IMR-90 (cell line): Measurements from ENCODE around the gene ALG11. TPM values are rescaled to one million over a fixed set of nuclear protein-coding genes. Genes with fewer than 3 reads are reported as not detected.
A peak's percentile ranks its signal among the peaks of the same experiment; 100 is the strongest.

ENCODE experiments used
- ATAC-seq: fragments of 200-7000 bp; cut with Tn5 transposase; 2 replicates; pipeline ENCODE4 v1.9.1; 2020; ENCODE audit warnings: low read depth, mild to moderate bottlenecking, moderate library complexity
- BruUV-seq: library from RNA; stranded (reverse); fragments of 400-500 nt; replicated peaks from 2 replicates; lab custom pipeline; 2021; lab: Mats Ljungman, UMichigan
- CTCF ChIA-PET: fragments of 300-600 bp; formaldehyde crosslinking; extraction: SDS; loops from one replicate; lab custom pipeline; 2021; ENCODE audit warnings: antibody characterized with exemption; lab: Yijun Ruan, JAX
- POLR2A ChIA-PET: fragments of 300-600 bp; sonication (Branson Sonifier 250); formaldehyde crosslinking; loops from one replicate; lab custom pipeline; 2022; ENCODE audit warnings: antibody characterized with exemption; ENCODE audit not compliant: unreplicated experiment; lab: Charles Lee
- DNase-seq: peaks from one replicate; pipeline ENCODE4 v3.0.0; 2013
- H2AFZ ChIP-seq: replicated peaks from 2 replicates; pipeline ENCODE3; 2013; ENCODE audit warnings: low read length, mild to moderate bottlenecking; ENCODE audit not compliant: poor library complexity
- H2AK5ac ChIP-seq: 2 replicates; pipeline ENCODE4 v1.6.1; 2013; ENCODE audit warnings: low read depth, low read length, inconsistent platforms
- H2AK9ac ChIP-seq: replicated peaks from 2 replicates; pipeline ENCODE3; 2013; ENCODE audit warnings: mild to moderate bottlenecking, low read depth, low read length, moderate library complexity; ENCODE audit not compliant: poor library complexity
- H2BK120ac ChIP-seq: 2 replicates; pipeline ENCODE4 v1.6.1; 2013; ENCODE audit warnings: low read depth, low read length, inconsistent platforms
- H2BK15ac ChIP-seq: 3 replicates; pipeline ENCODE4 v1.6.1; 2013; ENCODE audit warnings: low read depth, low read length, inconsistent platforms
- H2BK20ac ChIP-seq: 2 replicates; pipeline ENCODE4 v1.6.1; 2013; ENCODE audit warnings: low read depth, mild to moderate bottlenecking, inconsistent platforms, low read length, moderate library complexity
- H2BK5ac ChIP-seq: 2 replicates; pipeline ENCODE4 v1.6.1; 2013; ENCODE audit warnings: mild to moderate bottlenecking, low read depth, low read length, inconsistent platforms; ENCODE audit not compliant: poor library complexity, severe bottlenecking
- H3K14ac ChIP-seq: replicated peaks from 2 replicates; pipeline ENCODE4 v1.6.1; 2013; ENCODE audit warnings: low read depth, low read length, inconsistent platforms
- H3K18ac ChIP-seq: 2 replicates; pipeline ENCODE4 v1.6.1; 2013; ENCODE audit warnings: low read depth, low read length, control low read depth
- H3K23ac ChIP-seq: 2 replicates; pipeline ENCODE4 v1.6.1; 2013; ENCODE audit warnings: low read depth, low read length, inconsistent platforms
- H3K27ac ChIP-seq: 2 replicates; pipeline ENCODE4 v1.5.1; 2013; ENCODE audit warnings: mild to moderate bottlenecking, control low read depth, low read length; ENCODE audit not compliant: insufficient read depth
- H3K27me3 ChIP-seq: 2 replicates; pipeline ENCODE4 v1.6.1; 2013; ENCODE audit warnings: low read length; ENCODE audit not compliant: control insufficient read depth, insufficient read depth
- H3K36me3 ChIP-seq: 2 replicates; pipeline ENCODE4 v1.6.1; 2013; ENCODE audit warnings: low read length, mixed read lengths; ENCODE audit not compliant: control insufficient read depth, insufficient read depth
- H3K4ac ChIP-seq: 2 replicates; pipeline ENCODE4 v1.6.1; 2013; ENCODE audit warnings: low read depth, low read length, inconsistent platforms
- H3K4me1 ChIP-seq: 2 replicates; pipeline ENCODE4 v1.6.1; 2013; ENCODE audit warnings: low read length, mixed read lengths; ENCODE audit not compliant: control insufficient read depth, insufficient read depth
- H3K4me2 ChIP-seq: 2 replicates; pipeline ENCODE4 v1.6.1; 2013; ENCODE audit warnings: low read depth, mild to moderate bottlenecking, control low read depth, low read length, moderate library complexity
- H3K4me3 ChIP-seq: 2 replicates; pipeline ENCODE4 v1.5.1; 2013; ENCODE audit warnings: low read depth, mild to moderate bottlenecking, control low read depth, low read length, moderate library complexity; ENCODE audit not compliant: insufficient read depth
- H3K56ac ChIP-seq: 2 replicates; pipeline ENCODE4 v1.6.1; 2013; ENCODE audit warnings: low read length, inconsistent platforms; ENCODE audit not compliant: insufficient read depth; ENCODE audit errors: extremely low read depth
- H3K79me1 ChIP-seq, 2 experiments: 2 replicates each; pipeline ENCODE4 v1.6.1; 2013; ENCODE audit warnings: low read length in 2 of 2, inconsistent platforms in 1 of 2, low read depth in 1 of 2
- H3K9ac ChIP-seq: 2 replicates; pipeline ENCODE4 v1.6.1; 2013; ENCODE audit warnings: low read depth, low read length, control low read depth
- H3K9me1 ChIP-seq: 2 replicates; pipeline ENCODE4 v1.6.1; 2013; ENCODE audit warnings: low read length, inconsistent platforms; ENCODE audit not compliant: insufficient read depth
- H3K9me3 ChIP-seq: 2 replicates; pipeline ENCODE4 v1.6.1; 2013; ENCODE audit warnings: low read length; ENCODE audit not compliant: control insufficient read depth, insufficient read depth
- H4K20me1 ChIP-seq: 2 replicates; pipeline ENCODE4 v1.6.1; 2013; ENCODE audit warnings: low read length, inconsistent platforms; ENCODE audit not compliant: insufficient read depth
- H4K5ac ChIP-seq: 2 replicates; pipeline ENCODE4 v1.6.1; 2013; ENCODE audit warnings: mild to moderate bottlenecking, low read depth, low read length, control low read depth
- H4K8ac ChIP-seq, 2 experiments: 2 replicates each; pipeline ENCODE4 v1.6.1; 2013; ENCODE audit warnings: low read depth in 2 of 2, low read length in 2 of 2, control low read depth in 1 of 2, inconsistent platforms in 1 of 2
- H4K91ac ChIP-seq: 2 replicates; pipeline ENCODE4 v1.6.1; 2013; ENCODE audit warnings: low read depth, low read length, inconsistent platforms; ENCODE audit not compliant: insufficient read depth
- BHLHE40 ChIP-seq: fragments of 150-350 bp; IDR thresholded peaks from 2 replicates; pipeline ENCODE4 v1.6.1; 2016; ENCODE audit warnings: mild to moderate bottlenecking, low read depth, low read length
- CHD1 ChIP-seq: IDR thresholded peaks from 2 replicates; pipeline ENCODE4 v1.6.1; 2012; ENCODE audit warnings: low read depth, low read length, improper control_type of control experiment
- MAFK ChIP-seq: IDR thresholded peaks from 2 replicates; pipeline ENCODE4 v1.6.1; 2012; ENCODE audit warnings: low read depth, low read length, improper control_type of control experiment
- MAZ ChIP-seq: IDR thresholded peaks from 2 replicates; pipeline ENCODE4 v1.6.1; 2012; ENCODE audit warnings: low read depth, mild to moderate bottlenecking, low read length, improper control_type of control experiment, moderate library complexity, borderline replicate concordance
- MXI1 ChIP-seq: IDR thresholded peaks from 2 replicates; pipeline ENCODE4 v1.6.1; 2012; ENCODE audit warnings: low read depth, mild to moderate bottlenecking, low read length, moderate library complexity, borderline replicate concordance
- NFE2L2 ChIP-seq: fragments of 150-350 bp; IDR thresholded peaks from 2 replicates; pipeline ENCODE4 v1.6.1; 2016; ENCODE audit warnings: low read depth, mild to moderate bottlenecking, low read length
- POLR2A ChIP-seq: IDR thresholded peaks from 2 replicates; pipeline ENCODE4 v1.6.1; 2012; ENCODE audit warnings: mild to moderate bottlenecking, low read depth, low read length
- RAD21 ChIP-seq: IDR thresholded peaks from 2 replicates; pipeline ENCODE4 v1.6.1; 2012; ENCODE audit warnings: low read length, improper control_type of control experiment
- RFX5 ChIP-seq: IDR thresholded peaks from 2 replicates; pipeline ENCODE4 v1.8.0; 2012; ENCODE audit warnings: low read depth, mild to moderate bottlenecking, low read length, moderate library complexity
- WGBS, 2 experiments: methylation state at CpG; one replicate each; pipeline versions ENCODE4 v1.1.5 to v1.1.7; 2013; ENCODE audit warnings: missing lambda C conversion rate in 2 of 2; ENCODE audit not compliant: insufficient read length in 1 of 2; ENCODE audit errors: extremely low coverage in 2 of 2; 5-methylcytosine and 5-hydroxymethylcytosine counted together
- dilution Hi-C: fragments of 300-500 bp; cut with HindIII; formaldehyde crosslinking; loops from one replicate; pipeline ENCODE4 v1.14.3; 2018; ENCODE audit warnings: low sequenced_read_pairs; ENCODE audit not compliant: unreplicated experiment
- in situ Hi-C: fragments of 300-500 bp; cut with MboI; formaldehyde crosslinking; loops from 3 replicates; pipeline ENCODE4 v1.14.3; 2019; ENCODE audit warnings: low sequenced_read_pairs, inconsistent platforms, mixed read lengths
- intact Hi-C: fragments of 100-400 bp; cut with micrococcal nuclease; formaldehyde crosslinking; loops from 2 replicates; pipeline ENCODE4 v1.10.0; 2022
- polyA plus RNA-seq, 3 experiments: library from polyadenylated mRNA; depleted of rRNA; stranded (reverse); fragments of >200 nt; gene quantifications; 2 replicates each; pipeline ENCODE4 v1.2.3, GENCODE V29; 2012; ENCODE audit warnings: low replicate concordance in 1 of 3
- total RNA-seq: library from RNA; depleted of rRNA; stranded (reverse); fragments of >200 nt; gene quantifications from 2 replicates; pipeline ENCODE4 v1.2.3, GENCODE V29; 2012
- TF ChIP-seq, protein P1 (sequence below): fragments of 150-350 bp; IDR thresholded peaks from 2 replicates; pipeline ENCODE4 v1.6.1; 2017; ENCODE audit warnings: mild to moderate bottlenecking, antibody characterized with exemption, low read length, low read depth
- TF ChIP-seq, protein P2 (sequence below): conservative IDR thresholded peaks from 2 replicates; pipeline ENCODE4 v1.5.1; 2012; ENCODE audit warnings: mild to moderate bottlenecking, low read depth, low read length, improper control_type of control experiment

The ALG11 gene
- total and polyA plus RNA-seq, 2 of the 4 experiments (the other 2 are of a cell fraction) = 10.0 to 12.7 TPM

GRCh38 chr13:51995677-51996551 is 16.3 kb upstream of the ALG11 start:
- Histone ChIP-seq H4K91ac (no peak overlapping the region), H2AFZ (peak overlapping the region; percentile 56), H4K5ac (no peak overlapping the region), H3K23ac (no peak overlapping the region), H3K4me3 (no peak overlapping the region), H2BK15ac (no peak overlapping the region), H2BK20ac (no peak overlapping the region), H3K9me1 (no peaks in the 10 kb centered on the region), H3K4me1 (peaks cover 12% of the 10 kb centered on the region), H3K27ac (no peak overlapping the region), H3K9me3 (no peaks in the 10 kb centered on the region), H4K8ac (no peak overlapping the region), H4K20me1 (peaks cover under 1% of the 10 kb centered on the region; the same call in 1 of the 2 replicates), H3K56ac (no peak overlapping the region), H2BK5ac (no peak overlapping the region), H3K36me3 (no peaks in the 10 kb centered on the region), H3K14ac (no peak overlapping the region), H3K4me2 (no peak overlapping the region), H3K18ac (no peak overlapping the region), H3K27me3 (peaks cover 52% of the 10 kb centered on the region), H3K79me1 (no peaks in the 10 kb centered on the region), H2AK9ac (no peak overlapping the region), H3K4ac (no peak overlapping the region), H3K9ac (no peak overlapping the region), H2BK120ac (no peak overlapping the region), H2AK5ac (no peak overlapping the region)
- BruUV-seq = no TSS peak
- dilution Hi-C loops = no loop called here
- in situ Hi-C loops = no loop called here
- intact Hi-C loops = no loop called here
- ChIA-PET CTCF (interaction anchor here (0.7 kb wide), 1 partner anchor 12 kb away, joined by 3 read pairs; no protein-coding TSS in a partner anchor), POLR2A (no interaction called here)
- WGBS, 2 experiments = 3% methylated on average over 3 of the region's 9 CpGs; no CpG with 5 or more reads in 1 of the 2 experiments
- ATAC-seq (no peak), DNase-seq (no peak)
- TF ChIP-seq, protein P1, sequence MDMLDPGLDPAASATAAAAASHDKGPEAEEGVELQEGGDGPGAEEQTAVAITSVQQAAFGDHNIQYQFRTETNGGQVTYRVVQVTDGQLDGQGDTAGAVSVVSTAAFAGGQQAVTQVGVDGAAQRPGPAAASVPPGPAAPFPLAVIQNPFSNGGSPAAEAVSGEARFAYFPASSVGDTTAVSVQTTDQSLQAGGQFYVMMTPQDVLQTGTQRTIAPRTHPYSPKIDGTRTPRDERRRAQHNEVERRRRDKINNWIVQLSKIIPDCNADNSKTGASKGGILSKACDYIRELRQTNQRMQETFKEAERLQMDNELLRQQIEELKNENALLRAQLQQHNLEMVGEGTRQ = no peak
- no peak for TF ChIP-seq MXI1
- TF ChIP-seq POLR2A = no peak
- TF ChIP-seq NFE2L2 = no peak
- no peak for TF ChIP-seq MAZ
- TF ChIP-seq BHLHE40 = no peak
- no peak for TF ChIP-seq RFX5
- no peak for TF ChIP-seq MAFK
- no peak for TF ChIP-seq CHD1
- TF ChIP-seq, protein P2, sequence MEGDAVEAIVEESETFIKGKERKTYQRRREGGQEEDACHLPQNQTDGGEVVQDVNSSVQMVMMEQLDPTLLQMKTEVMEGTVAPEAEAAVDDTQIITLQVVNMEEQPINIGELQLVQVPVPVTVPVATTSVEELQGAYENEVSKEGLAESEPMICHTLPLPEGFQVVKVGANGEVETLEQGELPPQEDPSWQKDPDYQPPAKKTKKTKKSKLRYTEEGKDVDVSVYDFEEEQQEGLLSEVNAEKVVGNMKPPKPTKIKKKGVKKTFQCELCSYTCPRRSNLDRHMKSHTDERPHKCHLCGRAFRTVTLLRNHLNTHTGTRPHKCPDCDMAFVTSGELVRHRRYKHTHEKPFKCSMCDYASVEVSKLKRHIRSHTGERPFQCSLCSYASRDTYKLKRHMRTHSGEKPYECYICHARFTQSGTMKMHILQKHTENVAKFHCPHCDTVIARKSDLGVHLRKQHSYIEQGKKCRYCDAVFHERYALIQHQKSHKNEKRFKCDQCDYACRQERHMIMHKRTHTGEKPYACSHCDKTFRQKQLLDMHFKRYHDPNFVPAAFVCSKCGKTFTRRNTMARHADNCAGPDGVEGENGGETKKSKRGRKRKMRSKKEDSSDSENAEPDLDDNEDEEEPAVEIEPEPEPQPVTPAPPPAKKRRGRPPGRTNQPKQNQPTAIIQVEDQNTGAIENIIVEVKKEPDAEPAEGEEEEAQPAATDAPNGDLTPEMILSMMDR = no peak
- no peak for TF ChIP-seq RAD21
